HepG2 (cell line): Measurements from ENCODE around the gene SPHK1. TPM values are rescaled to one million over a fixed set of nuclear protein-coding genes. Genes with fewer than 3 reads are reported as not detected.
A peak's percentile ranks its signal among the peaks of the same experiment; 100 is the strongest.

ENCODE experiments used
- AHR ChIP-seq: IDR thresholded peaks from 2 replicates; pipeline ENCODE4 v1.6.1; 2018; ENCODE audit warnings: missing genetic modification reagents, missing compliant biosample characterization
- CBX1 ChIP-seq: IDR thresholded peaks from one replicate; pipeline ENCODE4 v1.6.1; 2016; ENCODE audit warnings: antibody characterized with exemption, low read depth
- HOXA7 ChIP-seq: sonication (generic); formaldehyde crosslinking; IDR thresholded peaks from 2 replicates; pipeline ENCODE4 v1.8.1; 2022; ENCODE audit warnings: mild to moderate bottlenecking, missing genetic modification reagents, moderate library complexity
- NFE2L2 ChIP-seq: fragments of 150-350 bp; IDR thresholded peaks from 2 replicates; pipeline ENCODE4 v1.6.1; 2014; ENCODE audit warnings: low read length
- PITX1 ChIP-seq: sonication (generic); formaldehyde crosslinking; IDR thresholded peaks from 2 replicates; pipeline ENCODE4 v1.5.1; 2020; ENCODE audit warnings: mild to moderate bottlenecking, missing genetic modification reagents
- PRMT3 ChIP-seq: sonication (generic); formaldehyde crosslinking; IDR thresholded peaks from 2 replicates; pipeline ENCODE4 v1.8.1; 2022; ENCODE audit warnings: low read depth, mild to moderate bottlenecking, moderate library complexity, missing genetic modification reagents, borderline replicate concordance
- RBFOX2 ChIP-seq: fragments of 200-400 bp; formaldehyde crosslinking; IDR thresholded peaks from 2 replicates; pipeline ENCODE4 v1.6.1; 2017; ENCODE audit warnings: low read depth, mild to moderate bottlenecking, low read length
- RELA ChIP-seq: sonication (generic); formaldehyde crosslinking; IDR thresholded peaks from 2 replicates; pipeline ENCODE4 v1.4.0; 2020; ENCODE audit warnings: missing genetic modification reagents
- RFX3 ChIP-seq: IDR thresholded peaks from 2 replicates; pipeline ENCODE4 v1.6.1; 2016; ENCODE audit warnings: missing biosample characterization, missing genetic modification reagents
- SP4 ChIP-seq: sonication (generic); formaldehyde crosslinking; IDR thresholded peaks from 2 replicates; pipeline ENCODE4 v1.8.1; 2023; ENCODE audit warnings: mild to moderate bottlenecking, missing genetic modification reagents
- TMF1 ChIP-seq: sonication (generic); formaldehyde crosslinking; IDR thresholded peaks from 2 replicates; pipeline ENCODE4 v1.8.1; 2022; ENCODE audit warnings: low read depth, missing genetic modification reagents
- ZBTB3 ChIP-seq: sonication (generic); formaldehyde crosslinking; IDR thresholded peaks from 2 replicates; pipeline ENCODE4 v1.4.0; 2020; ENCODE audit warnings: low read depth, mild to moderate bottlenecking, moderate library complexity, missing genetic modification reagents, borderline replicate concordance
- ZFP90 ChIP-seq: sonication (generic); formaldehyde crosslinking; IDR thresholded peaks from 2 replicates; pipeline ENCODE4 v1.8.0; 2022; ENCODE audit warnings: missing genetic modification reagents, mild to moderate bottlenecking, inconsistent platforms, borderline replicate concordance
- ZNF17 ChIP-seq: sonication (generic); formaldehyde crosslinking; IDR thresholded peaks from 2 replicates; pipeline ENCODE4 v1.5.0; 2020; ENCODE audit warnings: mild to moderate bottlenecking, missing genetic modification reagents
- ZNF296 ChIP-seq: sonication (generic); formaldehyde crosslinking; conservative IDR thresholded peaks from 2 replicates; pipeline ENCODE4 v1.5.0; 2020; ENCODE audit warnings: mild to moderate bottlenecking, missing genetic modification reagents
- ZNF792 ChIP-seq: IDR thresholded peaks from 2 replicates; pipeline ENCODE4 v1.6.1; 2016
- polyA plus RNA-seq, 8 experiments: library from polyadenylated mRNA; depleted of rRNA in 3 of 8; stranded (reverse) in 7 of 8; unstranded in 1 of 8; fragments of >200 nt; fragmentation: Illumina TruSeq in 4 of 8; extraction: Trizol in 4 of 8; gene quantifications; 2 replicates each; pipeline versions ENCODE4 v1.2.1 to v1.2.3, GENCODE V29; 2011 to 2016; ENCODE audit warnings: low read depth in 4 of 8, missing spikeins in 1 of 8, mixed read lengths in 1 of 8; ENCODE audit not compliant: insufficient read depth in 1 of 8
- total RNA-seq, 5 experiments: library from RNA; depleted of rRNA; stranded (reverse); fragments of >200 nt; fragmentation: Illumina TruSeq; extraction: Trizol; gene quantifications; 2 replicates each; pipeline ENCODE4 v1.2.3, GENCODE V29; 2016; ENCODE audit warnings: low read depth in 1 of 5
- TF ChIP-seq, protein P1 (sequence below): sonication (generic); formaldehyde crosslinking; IDR thresholded peaks from 2 replicates; pipeline ENCODE4 v1.8.0; 2022; ENCODE audit warnings: mild to moderate bottlenecking, missing genetic modification reagents
- TF ChIP-seq, protein P2 (sequence below): sonication (generic); formaldehyde crosslinking; IDR thresholded peaks from 2 replicates; pipeline ENCODE4 v1.4.0; 2020; ENCODE audit warnings: missing genetic modification reagents
- TF ChIP-seq, protein P3 (sequence below): fragments of 450-650 bp; IDR thresholded peaks from 2 replicates; pipeline ENCODE4 v1.6.1; 2017; ENCODE audit warnings: mild to moderate bottlenecking
- TF ChIP-seq, protein P4 (sequence below): sonication (generic); formaldehyde crosslinking; IDR thresholded peaks from 2 replicates; pipeline ENCODE4 v1.8.1; 2023; ENCODE audit warnings: mild to moderate bottlenecking, missing genetic modification reagents

Gene SPHK1
- total and polyA plus RNA-seq, 2 of the 13 experiments (the other 11 are each of a cell fraction or from before 2014, with no cell fraction given): 129 to 160 TPM

DNA sequence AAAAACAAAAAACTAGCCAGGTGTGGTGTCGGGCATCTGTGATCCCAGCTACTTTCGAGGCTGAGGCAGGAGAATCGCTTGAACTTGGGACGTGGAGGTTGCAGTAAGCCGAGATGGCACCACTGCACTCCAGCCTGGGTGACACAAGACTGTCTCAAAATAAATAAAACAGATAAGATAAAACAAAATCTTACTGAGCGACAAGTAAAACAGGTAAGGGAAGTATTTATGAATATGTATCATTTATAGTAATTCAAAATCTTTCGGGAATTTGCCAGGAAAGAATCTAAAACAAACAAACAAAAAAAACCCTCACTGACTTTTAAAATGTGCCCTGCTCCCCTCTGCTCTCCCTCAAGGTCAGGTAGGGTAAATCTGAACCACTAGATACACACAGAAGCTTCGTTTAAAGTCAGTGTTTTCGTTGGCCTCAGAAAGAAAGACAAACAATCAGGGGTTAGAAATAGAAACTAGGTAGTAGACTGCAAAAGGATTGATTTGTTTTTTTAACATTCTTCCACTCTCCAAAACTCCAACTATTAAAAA lies 32.8 kb upstream of the SPHK1 start (continued):
- TF ChIP-seq, protein P1, sequence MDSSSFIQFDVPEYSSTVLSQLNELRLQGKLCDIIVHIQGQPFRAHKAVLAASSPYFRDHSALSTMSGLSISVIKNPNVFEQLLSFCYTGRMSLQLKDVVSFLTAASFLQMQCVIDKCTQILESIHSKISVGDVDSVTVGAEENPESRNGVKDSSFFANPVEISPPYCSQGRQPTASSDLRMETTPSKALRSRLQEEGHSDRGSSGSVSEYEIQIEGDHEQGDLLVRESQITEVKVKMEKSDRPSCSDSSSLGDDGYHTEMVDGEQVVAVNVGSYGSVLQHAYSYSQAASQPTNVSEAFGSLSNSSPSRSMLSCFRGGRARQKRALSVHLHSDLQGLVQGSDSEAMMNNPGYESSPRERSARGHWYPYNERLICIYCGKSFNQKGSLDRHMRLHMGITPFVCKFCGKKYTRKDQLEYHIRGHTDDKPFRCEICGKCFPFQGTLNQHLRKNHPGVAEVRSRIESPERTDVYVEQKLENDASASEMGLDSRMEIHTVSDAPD (CRISPR knock-in tag): no peak
- TF ChIP-seq RBFOX2: peak; percentile 61; the same call in 1 of the 2 replicates
- TF ChIP-seq, protein P2, sequence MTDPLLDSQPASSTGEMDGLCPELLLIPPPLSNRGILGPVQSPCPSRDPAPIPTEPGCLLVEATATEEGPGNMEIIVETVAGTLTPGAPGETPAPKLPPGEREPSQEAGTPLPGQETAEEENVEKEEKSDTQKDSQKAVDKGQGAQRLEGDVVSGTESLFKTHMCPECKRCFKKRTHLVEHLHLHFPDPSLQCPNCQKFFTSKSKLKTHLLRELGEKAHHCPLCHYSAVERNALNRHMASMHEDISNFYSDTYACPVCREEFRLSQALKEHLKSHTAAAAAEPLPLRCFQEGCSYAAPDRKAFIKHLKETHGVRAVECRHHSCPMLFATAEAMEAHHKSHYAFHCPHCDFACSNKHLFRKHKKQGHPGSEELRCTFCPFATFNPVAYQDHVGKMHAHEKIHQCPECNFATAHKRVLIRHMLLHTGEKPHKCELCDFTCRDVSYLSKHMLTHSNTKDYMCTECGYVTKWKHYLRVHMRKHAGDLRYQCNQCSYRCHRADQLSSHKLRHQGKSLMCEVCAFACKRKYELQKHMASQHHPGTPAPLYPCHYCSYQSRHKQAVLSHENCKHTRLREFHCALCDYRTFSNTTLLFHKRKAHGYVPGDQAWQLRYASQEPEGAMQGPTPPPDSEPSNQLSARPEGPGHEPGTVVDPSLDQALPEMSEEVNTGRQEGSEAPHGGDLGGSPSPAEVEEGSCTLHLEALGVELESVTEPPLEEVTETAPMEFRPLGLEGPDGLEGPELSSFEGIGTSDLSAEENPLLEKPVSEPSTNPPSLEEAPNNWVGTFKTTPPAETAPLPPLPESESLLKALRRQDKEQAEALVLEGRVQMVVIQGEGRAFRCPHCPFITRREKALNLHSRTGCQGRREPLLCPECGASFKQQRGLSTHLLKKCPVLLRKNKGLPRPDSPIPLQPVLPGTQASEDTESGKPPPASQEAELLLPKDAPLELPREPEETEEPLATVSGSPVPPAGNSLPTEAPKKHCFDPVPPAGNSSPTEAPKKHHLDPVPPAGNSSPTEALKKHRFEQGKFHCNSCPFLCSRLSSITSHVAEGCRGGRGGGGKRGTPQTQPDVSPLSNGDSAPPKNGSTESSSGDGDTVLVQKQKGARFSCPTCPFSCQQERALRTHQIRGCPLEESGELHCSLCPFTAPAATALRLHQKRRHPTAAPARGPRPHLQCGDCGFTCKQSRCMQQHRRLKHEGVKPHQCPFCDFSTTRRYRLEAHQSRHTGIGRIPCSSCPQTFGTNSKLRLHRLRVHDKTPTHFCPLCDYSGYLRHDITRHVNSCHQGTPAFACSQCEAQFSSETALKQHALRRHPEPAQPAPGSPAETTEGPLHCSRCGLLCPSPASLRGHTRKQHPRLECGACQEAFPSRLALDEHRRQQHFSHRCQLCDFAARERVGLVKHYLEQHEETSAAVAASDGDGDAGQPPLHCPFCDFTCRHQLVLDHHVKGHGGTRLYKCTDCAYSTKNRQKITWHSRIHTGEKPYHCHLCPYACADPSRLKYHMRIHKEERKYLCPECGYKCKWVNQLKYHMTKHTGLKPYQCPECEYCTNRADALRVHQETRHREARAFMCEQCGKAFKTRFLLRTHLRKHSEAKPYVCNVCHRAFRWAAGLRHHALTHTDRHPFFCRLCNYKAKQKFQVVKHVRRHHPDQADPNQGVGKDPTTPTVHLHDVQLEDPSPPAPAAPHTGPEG: no peak
- TF ChIP-seq SP4 (CRISPR knock-in tag): no peak
- no peak for TF ChIP-seq ZNF792 (CRISPR knock-in tag)
- TF ChIP-seq, protein P3, sequence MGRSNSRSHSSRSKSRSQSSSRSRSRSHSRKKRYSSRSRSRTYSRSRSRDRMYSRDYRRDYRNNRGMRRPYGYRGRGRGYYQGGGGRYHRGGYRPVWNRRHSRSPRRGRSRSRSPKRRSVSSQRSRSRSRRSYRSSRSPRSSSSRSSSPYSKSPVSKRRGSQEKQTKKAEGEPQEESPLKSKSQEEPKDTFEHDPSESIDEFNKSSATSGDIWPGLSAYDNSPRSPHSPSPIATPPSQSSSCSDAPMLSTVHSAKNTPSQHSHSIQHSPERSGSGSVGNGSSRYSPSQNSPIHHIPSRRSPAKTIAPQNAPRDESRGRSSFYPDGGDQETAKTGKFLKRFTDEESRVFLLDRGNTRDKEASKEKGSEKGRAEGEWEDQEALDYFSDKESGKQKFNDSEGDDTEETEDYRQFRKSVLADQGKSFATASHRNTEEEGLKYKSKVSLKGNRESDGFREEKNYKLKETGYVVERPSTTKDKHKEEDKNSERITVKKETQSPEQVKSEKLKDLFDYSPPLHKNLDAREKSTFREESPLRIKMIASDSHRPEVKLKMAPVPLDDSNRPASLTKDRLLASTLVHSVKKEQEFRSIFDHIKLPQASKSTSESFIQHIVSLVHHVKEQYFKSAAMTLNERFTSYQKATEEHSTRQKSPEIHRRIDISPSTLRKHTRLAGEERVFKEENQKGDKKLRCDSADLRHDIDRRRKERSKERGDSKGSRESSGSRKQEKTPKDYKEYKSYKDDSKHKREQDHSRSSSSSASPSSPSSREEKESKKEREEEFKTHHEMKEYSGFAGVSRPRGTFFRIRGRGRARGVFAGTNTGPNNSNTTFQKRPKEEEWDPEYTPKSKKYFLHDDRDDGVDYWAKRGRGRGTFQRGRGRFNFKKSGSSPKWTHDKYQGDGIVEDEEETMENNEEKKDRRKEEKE: no peak
- peak; percentile 55 for TF ChIP-seq PITX1 (CRISPR knock-in tag)
- TF ChIP-seq HOXA7 (CRISPR knock-in tag): no peak
- no peak for TF ChIP-seq PRMT3 (CRISPR knock-in tag)
- TF ChIP-seq, protein P4, sequence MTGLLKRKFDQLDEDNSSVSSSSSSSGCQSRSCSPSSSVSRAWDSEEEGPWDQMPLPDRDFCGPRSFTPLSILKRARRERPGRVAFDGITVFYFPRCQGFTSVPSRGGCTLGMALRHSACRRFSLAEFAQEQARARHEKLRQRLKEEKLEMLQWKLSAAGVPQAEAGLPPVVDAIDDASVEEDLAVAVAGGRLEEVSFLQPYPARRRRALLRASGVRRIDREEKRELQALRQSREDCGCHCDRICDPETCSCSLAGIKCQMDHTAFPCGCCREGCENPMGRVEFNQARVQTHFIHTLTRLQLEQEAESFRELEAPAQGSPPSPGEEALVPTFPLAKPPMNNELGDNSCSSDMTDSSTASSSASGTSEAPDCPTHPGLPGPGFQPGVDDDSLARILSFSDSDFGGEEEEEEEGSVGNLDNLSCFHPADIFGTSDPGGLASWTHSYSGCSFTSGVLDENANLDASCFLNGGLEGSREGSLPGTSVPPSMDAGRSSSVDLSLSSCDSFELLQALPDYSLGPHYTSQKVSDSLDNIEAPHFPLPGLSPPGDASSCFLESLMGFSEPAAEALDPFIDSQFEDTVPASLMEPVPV (CRISPR knock-in tag): 0 out of 2 replicates have a peak, but pooled peaks have one; percentile 7
- TF ChIP-seq ZBTB3: no peak; the same call in 1 of the 2 replicates
- TF ChIP-seq AHR: no peak
- TF ChIP-seq NFE2L2: no peak
- no peak for TF ChIP-seq RFX3
- TF ChIP-seq ZFP90: no peak
- TF ChIP-seq RELA (CRISPR knock-in tag): no peak
- TF ChIP-seq TMF1 (CRISPR knock-in tag): no peak
- TF ChIP-seq CBX1: no peak
- no peak for TF ChIP-seq ZNF17 (CRISPR knock-in tag)
- no peak for TF ChIP-seq ZNF296
